GM18909 (cell line): ENCODE results near the gene CTIF.
"Not testable (repeated sequence)": the region's sequence is repeated elsewhere in the genome, so short reads cannot be mapped to it uniquely, and the experiment has no call there.

Source experiments
- ATAC-seq: cut with Tn5 transposase; IDR thresholded peaks from one replicate; pipeline ENCODE4 v1.9.1; 2021; ENCODE audit warnings: mild to moderate bottlenecking; ENCODE audit not compliant: unreplicated experiment, poor library complexity

Gene CTIF

DNA sequence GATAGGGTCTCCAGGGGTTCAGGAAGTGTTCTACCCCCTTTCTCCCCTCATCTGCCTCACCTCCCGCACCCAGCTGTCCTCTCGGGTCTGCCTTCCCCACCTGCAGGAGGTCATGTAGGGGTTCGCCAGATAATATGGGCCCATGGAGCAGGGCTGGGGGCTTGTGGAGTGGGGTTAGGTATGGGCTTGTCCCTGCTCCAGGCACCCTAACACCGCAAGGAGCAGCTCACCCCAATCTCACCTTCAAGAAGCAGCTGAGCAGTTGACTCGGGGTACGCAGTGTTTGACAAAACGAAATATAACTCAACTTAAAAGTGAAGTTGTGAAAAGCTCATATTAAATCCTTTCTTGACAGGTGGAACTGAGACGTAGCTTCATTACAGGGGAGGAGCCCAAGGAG is 99.6 kb downstream of the CTIF start:
- ATAC-seq, result no peak

DNA sequence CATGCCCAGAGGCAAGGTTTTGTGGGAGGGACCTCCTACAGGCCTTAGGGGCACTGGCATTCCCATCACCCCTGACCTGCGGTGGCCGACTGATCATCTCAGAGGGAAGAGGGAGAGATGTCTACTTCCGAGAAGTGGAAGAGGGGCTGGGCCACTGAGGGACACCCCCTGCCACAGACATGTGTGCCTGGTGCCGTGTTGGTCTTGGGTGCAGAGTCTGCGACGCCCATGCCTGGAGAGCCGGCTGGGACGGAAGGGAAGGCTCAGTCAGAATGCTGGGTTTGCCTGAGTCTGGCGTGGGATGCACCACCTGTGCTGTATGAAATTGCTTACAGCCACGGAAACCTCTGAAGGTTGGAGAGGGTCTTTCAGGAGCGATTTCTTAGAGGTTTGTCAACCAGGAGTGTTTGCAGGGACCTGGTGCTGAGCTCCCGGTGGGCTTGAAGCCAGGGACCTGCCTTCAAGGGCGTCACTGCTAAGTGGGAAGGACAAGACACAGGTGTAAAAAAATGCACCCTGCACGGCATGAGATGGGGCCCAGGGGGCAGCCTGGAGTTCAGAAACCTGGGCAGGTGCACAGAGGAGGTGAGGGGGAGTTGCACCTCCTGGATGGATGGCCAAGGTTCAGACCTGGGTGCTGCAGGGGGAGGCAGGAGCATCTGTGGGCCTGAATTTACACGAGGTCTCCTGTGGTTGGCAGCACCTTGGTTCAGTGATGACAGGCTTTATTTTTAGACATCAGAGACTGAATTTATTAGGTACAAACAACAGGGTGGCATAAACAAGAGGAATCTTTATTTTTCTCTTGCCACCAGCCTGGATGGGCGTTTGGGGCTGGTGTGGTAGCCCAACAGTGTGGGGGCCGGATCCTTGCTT is 100.3 kb downstream of the CTIF start:
- ATAC-seq, result no peak

DNA sequence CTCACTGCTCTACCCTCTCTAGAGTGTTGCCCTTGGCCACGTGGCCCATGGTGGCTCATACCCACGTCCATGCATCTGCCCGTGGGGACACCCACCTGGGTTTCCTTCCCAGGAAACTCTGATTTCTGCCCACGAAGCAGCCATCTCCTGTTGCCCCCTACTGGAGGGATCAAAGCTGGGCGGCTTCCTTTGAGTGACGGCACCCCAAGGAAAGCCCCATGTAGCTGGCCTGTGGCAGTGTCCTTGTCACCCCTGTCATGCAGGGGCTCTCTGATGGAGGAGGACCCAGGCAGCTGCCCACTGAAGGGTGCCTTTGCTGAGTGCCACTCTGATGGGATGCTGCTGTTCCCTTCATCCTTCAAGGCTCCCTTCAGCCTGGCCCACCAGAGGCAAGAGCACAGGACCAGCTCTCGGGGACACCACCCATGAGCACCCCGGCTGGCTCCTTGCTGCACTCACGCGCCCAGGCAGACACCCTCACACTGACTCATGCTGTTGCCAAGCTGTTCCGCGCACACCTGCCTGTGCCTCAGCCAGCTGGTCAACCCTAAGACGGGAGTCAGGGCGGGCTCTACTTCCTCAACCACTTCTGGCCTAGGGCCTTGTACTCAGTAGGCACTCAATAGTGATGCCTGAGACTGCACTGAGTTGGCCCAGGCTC is 101.1 kb downstream of the CTIF start:
- ATAC-seq, result no peak

DNA sequence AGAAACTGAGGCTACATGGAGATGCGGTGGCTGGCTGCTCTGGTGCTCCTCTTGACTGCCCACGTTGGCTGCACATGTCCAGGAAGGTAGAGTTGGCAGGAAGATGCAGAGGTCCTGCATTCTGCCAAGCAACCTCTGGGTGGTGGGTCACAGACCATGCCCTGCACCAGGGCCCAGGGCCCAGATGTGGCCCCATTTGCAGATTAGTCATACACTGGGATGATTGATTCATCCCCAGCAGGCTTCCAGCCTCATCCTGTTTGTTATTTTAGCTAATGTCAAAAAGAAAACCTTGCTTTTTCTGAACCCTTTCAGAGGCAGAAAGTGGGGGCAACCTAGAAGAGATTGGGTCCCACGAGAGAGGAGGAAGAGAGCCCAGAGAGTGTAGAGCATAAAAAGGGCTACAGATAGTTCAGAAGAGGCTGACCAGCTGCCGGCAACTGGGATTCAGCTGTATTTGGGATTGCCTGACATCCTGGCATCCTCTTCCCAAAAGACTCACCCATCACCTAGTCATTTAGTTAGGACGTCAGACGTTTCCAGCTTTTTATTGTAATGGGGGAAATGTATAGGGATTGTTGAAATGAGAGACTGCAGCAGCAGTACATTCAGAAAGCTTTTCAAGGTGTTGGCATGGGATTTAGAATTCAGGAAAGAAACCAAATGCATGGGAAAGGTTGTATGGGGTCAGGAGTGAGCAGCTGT is 101.9 kb downstream of the CTIF start:
- ATAC-seq, result no peak

DNA sequence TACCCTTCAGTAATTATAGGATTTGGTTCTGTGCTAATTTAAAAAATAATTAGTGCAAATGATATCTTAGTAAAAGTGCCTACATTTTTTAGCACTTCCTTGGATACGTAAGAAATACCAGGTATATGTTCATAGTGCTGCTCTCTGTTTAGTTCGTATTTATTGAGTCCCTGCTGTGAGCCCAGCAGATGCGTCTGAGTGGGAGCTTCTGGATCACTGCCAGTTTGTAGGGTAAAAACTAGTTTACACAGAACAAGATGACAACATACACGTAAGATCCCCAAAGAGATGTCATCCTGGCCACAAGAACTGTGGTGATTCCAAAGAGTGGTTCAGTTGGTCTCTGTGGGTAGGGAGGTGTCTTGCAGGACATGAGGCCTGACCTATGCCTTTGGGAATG is 103.2 kb downstream of the CTIF start:
- no peak for ATAC-seq

DNA sequence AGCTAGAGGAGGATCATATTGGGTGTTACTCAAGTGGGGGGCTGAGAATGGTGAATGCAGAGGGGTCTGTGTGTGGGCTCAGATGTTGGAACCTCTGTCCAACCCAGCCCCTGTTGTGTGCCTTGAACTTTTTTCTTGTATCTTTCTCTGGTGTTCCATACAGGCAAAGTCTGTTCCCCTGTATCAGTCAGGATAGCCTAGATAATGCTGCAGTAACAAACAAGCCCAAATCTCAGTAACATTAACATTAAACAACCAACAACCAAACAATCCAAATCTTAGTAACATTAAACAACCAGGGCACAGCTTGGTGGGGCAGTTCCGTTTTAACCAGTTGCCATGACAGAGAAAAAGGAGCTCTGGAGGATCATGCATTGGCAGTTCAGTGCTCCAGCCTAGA is 103.7 kb downstream of the CTIF start:
- no peak for ATAC-seq

DNA sequence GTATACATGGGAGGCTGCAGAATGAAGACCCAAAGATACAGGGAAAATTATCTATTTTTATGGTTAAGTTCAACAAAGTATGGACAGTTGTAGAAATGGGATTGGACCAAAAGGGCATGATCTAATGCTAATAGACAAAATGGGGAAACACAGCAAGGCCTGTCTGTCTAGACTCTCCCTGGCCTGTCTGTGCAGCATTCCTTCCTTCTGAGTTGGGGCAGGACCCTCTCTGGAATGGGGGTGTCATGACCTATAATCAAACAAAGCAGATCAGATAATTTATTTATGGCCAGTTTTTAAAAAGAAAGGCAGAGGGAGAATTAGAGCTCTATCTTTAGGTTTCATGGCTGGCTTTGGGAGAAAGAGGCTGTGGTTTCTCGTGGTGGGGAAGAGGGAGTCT is 104.4 kb downstream of the CTIF start:
- ATAC-seq, result no peak

DNA sequence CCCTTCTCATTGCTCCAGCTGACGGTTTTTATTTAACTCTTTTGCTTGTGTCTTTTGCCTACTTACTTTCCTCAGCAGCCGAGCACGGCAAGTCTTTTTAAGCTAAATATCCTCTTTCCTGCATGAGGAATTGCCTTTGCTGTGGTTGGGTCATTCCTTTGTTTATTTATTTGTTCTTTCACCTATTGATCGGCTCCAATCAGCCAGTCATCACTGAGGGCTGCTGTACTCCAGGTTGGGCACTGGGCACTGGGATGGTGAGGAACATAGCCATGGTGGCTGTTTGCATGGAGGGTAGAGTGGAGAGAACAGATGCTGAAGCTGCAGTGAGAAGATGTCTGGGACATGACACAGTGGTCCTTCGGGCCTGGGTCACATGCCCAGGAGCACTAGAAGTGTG is 105.2 kb downstream of the CTIF start:
- ATAC-seq, result no peak

DNA sequence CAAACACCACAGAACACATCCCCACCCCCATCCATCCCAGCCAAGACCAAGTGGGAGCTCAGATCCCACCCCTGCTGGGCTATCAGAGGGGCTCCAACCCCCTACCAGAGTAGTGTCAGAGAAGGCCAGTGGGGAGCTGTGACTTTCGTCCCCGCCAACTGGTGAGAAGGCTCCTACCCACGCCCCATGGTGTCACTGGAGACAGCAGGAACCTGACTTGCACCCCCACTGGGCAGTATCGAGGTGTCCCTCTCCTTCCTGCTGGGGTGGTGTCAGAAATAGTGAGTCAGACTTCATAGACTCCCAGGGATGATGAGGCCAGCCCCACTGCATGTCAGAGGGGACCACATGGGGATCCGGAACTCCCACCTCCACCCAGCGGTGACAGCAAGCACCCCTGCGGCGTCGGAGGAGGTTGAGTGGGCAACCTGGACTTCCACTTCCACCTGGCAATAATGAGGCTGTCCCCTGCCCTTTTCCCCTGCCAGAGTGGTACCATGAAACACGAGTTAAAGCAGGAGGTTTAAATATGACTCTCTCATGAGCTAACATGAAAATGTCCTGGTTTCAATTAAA is 106.7 kb downstream of the CTIF start:
- no peak for ATAC-seq

DNA sequence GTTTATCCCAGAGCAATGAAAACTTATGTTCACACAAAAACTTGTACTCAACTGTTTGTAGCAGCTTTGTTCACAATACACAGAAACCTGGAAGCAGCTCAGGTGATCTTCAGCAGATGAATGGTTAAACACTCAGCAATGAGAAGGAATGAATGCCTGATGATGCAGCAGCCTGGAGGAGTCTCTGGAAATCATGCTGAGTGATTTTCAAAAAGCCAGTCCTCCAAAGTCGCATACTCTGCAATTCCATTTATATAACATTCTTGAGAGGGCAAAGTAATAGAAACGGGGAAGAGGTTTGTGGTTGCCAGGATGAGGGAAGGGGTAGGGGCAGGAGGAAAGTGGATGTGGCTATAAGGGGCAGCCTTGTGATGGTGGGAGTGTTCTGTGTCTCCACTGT is 108.1 kb downstream of the CTIF start:
- ATAC-seq, result no peak

DNA sequence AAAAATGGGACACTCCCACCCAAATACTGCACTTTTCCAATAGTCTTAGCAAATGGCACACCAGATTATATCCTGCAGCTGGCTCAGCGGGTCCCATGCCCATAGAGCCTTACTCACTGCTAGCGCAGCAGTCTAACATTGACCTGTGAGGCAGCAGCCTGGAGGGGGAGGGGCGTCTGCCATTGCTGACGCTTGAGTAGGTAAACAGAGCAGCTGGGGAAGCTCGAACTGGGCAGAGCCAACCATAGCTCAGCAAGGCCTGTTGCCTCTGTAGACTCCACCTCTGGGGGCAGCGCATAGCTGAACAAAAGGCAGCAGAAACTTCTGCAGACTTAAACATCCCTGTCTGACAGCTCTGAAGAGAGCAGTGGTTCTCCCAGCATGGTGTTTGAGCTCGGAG is 110.4 kb downstream of the CTIF start:
- ATAC-seq, result no peak

DNA sequence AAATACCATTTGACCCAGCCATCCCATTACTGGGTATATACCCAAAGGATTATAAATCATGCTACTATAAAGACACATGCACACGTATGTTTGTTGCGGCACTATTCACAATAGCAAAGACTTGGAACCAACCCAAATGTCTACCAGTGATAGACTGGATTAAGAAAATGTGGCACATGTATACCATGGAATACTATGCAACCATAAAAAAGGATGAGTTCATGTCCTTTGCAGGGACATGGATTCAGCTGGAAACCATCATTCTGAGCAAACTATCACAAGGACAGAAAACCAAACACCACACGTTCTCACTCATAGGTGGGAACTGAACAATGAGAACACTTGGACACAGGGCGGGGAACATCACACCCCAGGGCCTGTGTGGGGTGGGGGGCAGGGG is 115.8 kb downstream of the CTIF start:
- not testable (repeated sequence) for ATAC-seq

DNA sequence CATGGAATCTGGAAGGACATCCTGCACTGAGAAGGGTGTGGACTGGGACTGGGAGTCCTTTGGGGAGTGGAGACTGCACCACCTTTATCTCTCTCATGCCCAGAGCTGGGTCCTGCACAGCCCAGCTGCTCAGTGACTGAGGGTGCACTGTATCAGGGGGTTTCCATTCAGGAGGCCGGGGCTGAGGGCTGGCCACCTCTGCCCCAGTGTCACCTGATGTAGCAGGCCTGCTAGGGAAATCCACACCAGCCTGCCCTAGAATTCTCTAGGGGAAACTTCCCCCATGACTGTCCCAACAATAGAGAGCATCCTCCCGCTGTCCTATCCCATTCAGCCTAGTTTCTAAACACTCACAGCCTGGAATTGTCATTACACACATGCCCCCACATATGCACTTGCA is 116.7 kb downstream of the CTIF start:
- no peak for ATAC-seq

DNA sequence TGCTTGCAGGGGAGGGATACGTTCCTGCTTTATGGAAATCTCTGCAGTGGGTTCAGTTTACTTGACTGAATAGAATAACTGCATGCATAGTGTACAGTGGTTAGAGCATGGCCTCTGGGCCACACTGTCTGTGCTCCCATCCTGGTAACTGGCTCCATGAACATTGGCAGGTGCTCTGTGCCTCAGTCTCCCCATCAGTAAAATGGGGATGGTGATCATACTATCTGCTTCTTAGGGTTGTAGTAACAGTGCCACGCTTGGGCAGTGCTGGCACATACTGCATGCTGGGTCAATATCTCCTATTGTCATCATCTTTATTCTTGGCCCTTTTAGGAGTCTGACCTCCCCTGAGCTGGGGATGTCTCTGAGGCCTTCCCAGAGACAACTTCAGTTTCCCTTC is 117.3 kb downstream of the CTIF start:
- ATAC-seq, result no peak

DNA sequence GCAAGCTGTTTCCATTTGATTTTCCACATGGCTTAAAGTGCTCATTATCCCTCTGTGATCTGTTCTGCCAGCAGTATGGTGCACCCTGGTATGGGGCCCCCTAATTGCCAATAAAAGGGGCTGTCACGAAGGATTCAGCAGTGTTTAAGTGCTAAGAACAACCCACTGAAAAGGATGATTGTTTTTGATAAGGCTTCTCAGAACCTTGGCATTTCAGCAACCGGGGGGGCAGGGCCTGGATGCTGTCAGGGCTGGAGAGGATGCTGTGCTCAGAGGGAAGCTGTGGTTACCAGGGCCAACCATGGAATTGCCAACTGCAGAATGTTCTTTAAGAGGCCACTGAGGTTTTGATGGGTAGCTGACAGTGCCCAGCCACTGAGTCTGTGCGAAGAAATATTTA is 117.8 kb downstream of the CTIF start:
- ATAC-seq, result no peak

DNA sequence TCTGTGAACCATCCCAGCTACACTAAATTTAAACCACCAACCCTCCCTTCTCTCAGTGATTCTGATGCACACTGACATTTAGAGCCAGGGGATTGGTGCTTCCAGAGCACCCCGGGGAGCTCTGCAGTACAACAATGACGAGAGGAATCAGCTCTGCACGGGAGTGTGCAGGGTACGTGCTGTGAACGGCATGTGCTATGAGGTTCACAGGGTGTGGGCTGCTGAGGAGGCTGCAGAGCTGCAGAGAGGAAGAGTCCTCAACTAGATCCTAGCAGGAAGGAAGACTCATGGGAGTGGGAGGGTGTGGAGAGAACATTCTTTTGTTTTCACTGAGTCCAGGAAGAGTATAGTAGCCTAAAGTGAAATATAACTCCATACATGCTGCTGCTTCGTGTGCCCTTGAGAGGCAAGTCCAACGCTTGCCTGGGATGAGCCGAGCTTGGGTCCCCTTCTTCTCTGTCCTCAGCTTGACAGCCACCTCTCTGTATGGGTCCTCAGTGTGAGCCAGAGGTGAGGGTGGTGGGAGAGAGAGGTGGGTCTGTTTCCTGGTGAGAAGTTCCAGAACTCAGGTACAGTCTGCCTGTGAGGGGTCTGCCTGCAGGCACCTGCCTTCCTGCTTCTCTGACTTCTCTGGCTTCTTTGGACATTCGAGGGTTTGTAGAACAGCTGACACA is 118.8 kb downstream of the CTIF start:
- ATAC-seq, result no peak

DNA sequence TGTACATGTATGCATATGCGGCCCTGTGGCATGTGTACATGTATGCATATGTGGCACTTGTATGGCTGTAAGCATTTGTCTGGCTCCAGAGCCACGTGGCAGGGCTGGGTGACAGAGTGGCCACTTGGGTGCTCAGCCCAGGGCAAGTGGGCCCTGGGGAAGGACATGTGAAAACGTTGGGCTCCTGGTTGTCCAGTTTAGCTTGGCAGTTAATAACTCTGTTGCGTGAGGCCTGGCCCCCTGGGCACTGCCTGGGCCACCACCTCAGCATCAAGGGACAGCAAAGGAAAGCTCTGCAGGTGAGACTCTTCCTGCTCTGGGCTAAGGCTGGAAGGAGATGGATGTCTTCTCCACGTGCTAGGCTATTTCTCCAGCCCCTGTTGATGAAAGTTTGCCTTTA is 119.9 kb downstream of the CTIF start:
- no peak for ATAC-seq

DNA sequence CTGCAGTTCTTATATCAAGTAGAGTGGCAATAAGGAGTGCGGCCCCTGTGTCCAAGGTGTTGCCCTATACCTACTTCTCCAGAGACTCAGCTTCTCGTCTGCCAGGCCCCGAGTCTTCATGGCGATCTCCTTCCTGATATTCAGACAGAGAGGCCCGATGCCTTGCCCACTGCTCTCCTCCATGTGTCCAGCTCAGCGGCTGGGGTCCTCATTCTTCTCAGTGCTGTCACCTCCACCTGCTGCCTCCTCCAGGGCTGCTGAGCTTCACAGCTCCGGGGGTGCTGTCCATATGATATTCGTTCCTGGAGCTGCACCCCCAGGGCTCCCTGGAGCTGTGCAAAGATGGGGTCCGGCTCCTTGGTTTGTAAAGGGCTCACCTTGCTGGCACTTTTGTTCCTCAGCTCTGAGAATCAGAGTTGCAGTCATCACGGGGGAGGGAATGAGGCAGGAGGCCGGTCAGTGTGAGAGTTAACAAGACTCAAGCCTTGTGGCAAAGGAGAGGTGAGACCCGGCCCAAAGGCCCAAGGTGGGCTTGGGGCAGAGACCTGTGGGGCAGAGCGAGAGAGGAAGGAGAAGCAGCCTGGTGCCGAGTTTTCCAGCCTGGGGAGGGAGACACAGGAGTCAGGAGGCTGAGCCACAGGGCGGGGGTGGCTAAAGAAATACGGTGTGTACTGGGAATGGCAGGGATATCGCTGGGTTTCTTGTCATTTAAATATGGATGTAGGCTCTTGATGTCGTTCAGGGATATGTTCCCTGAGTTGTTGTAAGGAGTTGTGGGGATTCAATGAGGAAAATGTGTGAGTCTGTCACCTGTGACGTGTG is 120.6 kb downstream of the CTIF start:
- no peak for ATAC-seq

DNA sequence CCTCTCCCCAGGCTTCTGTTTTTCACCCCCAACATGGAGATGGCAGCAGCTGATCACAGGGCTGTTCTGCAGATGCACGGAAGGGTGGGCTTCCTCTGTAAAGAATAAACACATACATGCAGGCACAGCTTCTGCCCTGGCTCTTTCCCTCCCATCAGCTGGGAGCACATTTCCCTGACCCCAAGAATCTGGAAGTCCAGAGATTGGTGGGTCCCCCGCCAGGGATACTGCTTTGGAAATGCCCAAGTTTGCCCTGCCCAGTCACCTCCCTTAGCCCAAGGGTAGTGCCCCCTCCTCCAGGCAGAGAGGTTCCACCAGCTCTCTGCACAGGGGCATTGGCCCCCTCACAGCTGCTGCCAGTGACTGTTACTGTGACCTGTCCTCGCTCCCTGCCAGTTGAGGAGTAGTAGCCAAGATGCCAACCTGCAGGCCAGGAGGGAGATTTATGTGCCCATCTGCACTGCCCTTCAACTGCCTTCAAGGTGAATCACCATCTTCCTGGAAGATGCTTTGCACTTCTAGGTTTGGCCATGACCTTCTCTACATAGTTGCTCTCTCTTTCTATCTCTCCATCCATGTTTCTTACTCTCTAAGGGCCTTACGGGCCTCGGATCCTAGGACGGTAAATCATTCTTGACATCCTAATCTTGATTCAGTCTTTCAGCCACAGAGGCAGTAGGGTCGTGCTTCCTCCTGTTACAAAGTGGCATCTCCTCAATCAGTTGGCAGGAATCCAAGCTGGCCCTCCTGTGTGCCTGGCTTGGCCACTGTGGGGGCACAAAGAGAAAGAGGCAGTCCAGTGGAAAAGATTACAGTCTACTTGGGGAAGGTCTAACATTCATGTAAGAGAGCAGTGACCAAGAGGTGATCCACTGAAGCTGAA is 121.8 kb downstream of the CTIF start:
- ATAC-seq, result no peak
